ENCODE measurements around the gene RPE65. TPM values are rescaled to one million over a fixed set of nuclear protein-coding genes. Genes with fewer than 3 reads are reported as not detected.

RPE65 gene
- total and polyA plus RNA-seq, 2 of the 8 experiments (the other 6 are each of a cell fraction or from before 2014, with no cell fraction given) = not detected

GRCh38 chr1:68456202-68456601 is 6.4 kb upstream of the RPE65 start:
- H2BK12ac ChIP-seq (ENCODE audit: low read depth, low read length) = no peak overlapping the region
- no peak overlapping the region for H4K91ac ChIP-seq (replicated peaks; ENCODE audit: insufficient read length, low read length)
- no peaks in the 10 kb centered on the region for H4K20me1 ChIP-seq (replicated peaks in 1 of 2; ENCODE audit: control insufficient read depth in 1 of 2, insufficient read depth in 2 of 2, low read length in 2 of 2)
- no peak overlapping the region for H2BK20ac ChIP-seq (ENCODE audit: low read length)
- H3K36me3 ChIP-seq (ENCODE audit: control insufficient read depth in 2 of 4, insufficient read depth in 4 of 4, low read length in 3 of 4) = no peaks in the 10 kb centered on the region
- H3K23ac ChIP-seq (ENCODE audit: insufficient read length) = no peak overlapping the region
- H3K14ac ChIP-seq (ENCODE audit: insufficient read length) = no peak overlapping the region
- H3K4me1 ChIP-seq (replicated peaks in 1 of 4; ENCODE audit: control insufficient read depth in 3 of 4, insufficient read depth in 4 of 4, low read length in 3 of 4) = peaks cover 0 to 2% (median 0%) of the 10 kb centered on the region in 4 experiments; a peak in 1 of 7 replicates
- WGBS, 2 experiments (ENCODE audit: extremely low coverage in 1 of 2, insufficient coverage in 1 of 2, insufficient read length in 1 of 2, insufficient replicate concordance in 2 of 2, low coverage in 1 of 2, low lambda C conversion rate in 2 of 2, missing lambda C conversion rate in 1 of 2) = 94% methylated on average over 1 of the region's 1 CpG; no CpG with 5 or more reads in 1 of the 2 experiments
- no peak overlapping the region for H3K9ac ChIP-seq (replicated peaks in 1 of 4; ENCODE audit: extremely low read depth in 1 of 4, low read depth in 3 of 4, low read length in 3 of 4)
- DNase-seq (ENCODE audit: low read depth in 1 of 2, low spot score in 2 of 2) (no peak), FAIRE-seq (no peak)
- no peak overlapping the region for H4K5ac ChIP-seq (ENCODE audit: insufficient read length, low read depth, low read length)
- no peaks in the 10 kb centered on the region for H3K23me2 ChIP-seq (ENCODE audit: low read depth, low read length)
- H3K9me3 ChIP-seq (ENCODE audit: insufficient read depth in 2 of 2, low read depth in 1 of 2, low read length in 1 of 2) = no peaks in the 10 kb centered on the region
- no peak overlapping the region for H2BK120ac ChIP-seq (replicated peaks; ENCODE audit: low read depth, low read length)
- H3K79me1 ChIP-seq (ENCODE audit: low read depth, low read length) = no peaks in the 10 kb centered on the region
- H2BK15ac ChIP-seq (ENCODE audit: low read length) = no peak overlapping the region
- no peak overlapping the region for H3K4ac ChIP-seq (replicated peaks; ENCODE audit: insufficient read length, low read depth, low read length)
- H3K18ac ChIP-seq (ENCODE audit: extremely low read depth, low read length) = no peak overlapping the region
- no peak overlapping the region for H2BK5ac ChIP-seq (ENCODE audit: low read depth, low read length)
- H3K79me2 ChIP-seq (ENCODE audit: control insufficient read depth in 1 of 2, insufficient read depth in 2 of 2, low read length in 2 of 2) = no peaks in the 10 kb centered on the region
- H2AFZ ChIP-seq (ENCODE audit: low read length) = no peak overlapping the region
- H4K8ac ChIP-seq (ENCODE audit: extremely low read depth, insufficient read depth, low read length) = no peak overlapping the region
- no peak overlapping the region for H2AK5ac ChIP-seq (ENCODE audit: low read depth, low read length)
- H3K4me2 ChIP-seq (ENCODE audit: insufficient read depth in 1 of 2, low read depth in 2 of 2, low read length in 2 of 2) = no peak overlapping the region
- CTCF ChIA-PET (ENCODE audit: partially characterized antibody) = interaction anchor here (0.6 to 6.8 kb wide), 4 partner anchors 9 to 1569 kb away, joined by 3 to 60 read pairs (median 5); no protein-coding TSS in a partner anchor
- H3K27me3 ChIP-seq (replicated peaks in 1 of 4; ENCODE audit: control insufficient read depth in 3 of 4, extremely low read depth in 1 of 4, insufficient read depth in 3 of 4, low read length in 3 of 4) = no peaks in the 10 kb centered on the region
- no peak overlapping the region for H3K56ac ChIP-seq (replicated peaks; ENCODE audit: insufficient read length, low read depth, low read length)
- H3K27ac ChIP-seq (ENCODE audit: low read depth, low read length) = no peak overlapping the region
- POLR2A ChIA-PET (ENCODE audit: partially characterized antibody) = no interaction called here
- no peak overlapping the region for H3K4me3 ChIP-seq (ENCODE audit: extremely low read depth in 1 of 4, insufficient read depth in 2 of 4, low read depth in 3 of 4, low read length in 4 of 4)
- TF ChIP-seq SIN3A (conservative IDR thresholded peaks at IDR 0.05 in 1 of 2, IDR thresholded peaks at IDR 0.05 in 1 of 2; ENCODE audit: low read depth in 1 of 2, low read length in 2 of 2) = no peak
- TF ChIP-seq BACH1 (IDR thresholded peaks at IDR 0.05; ENCODE audit: low read length) = no peak
- no peak for TF ChIP-seq BCL11A (IDR thresholded peaks at IDR 0.05; ENCODE audit: low read depth in 2 of 2, low read length in 2 of 2)
- TF ChIP-seq POU5F1 (IDR thresholded peaks at IDR 0.05; ENCODE audit: low read depth, low read length) = no peak
- no peak for TF ChIP-seq EP300 (IDR thresholded peaks at IDR 0.05; ENCODE audit: borderline replicate concordance in 1 of 2, low read depth in 2 of 2, low read length in 2 of 2)
- no peak for TF ChIP-seq KDM1A (IDR thresholded peaks at IDR 0.05; ENCODE audit: borderline replicate concordance, low read length)
- no peak for TF ChIP-seq CHD1 (IDR thresholded peaks at IDR 0.05; ENCODE audit: low read depth, low read length)
- TF ChIP-seq NANOG (IDR thresholded peaks at IDR 0.05; ENCODE audit: insufficient read depth, low read depth, low read length, poor library complexity, severe bottlenecking) = no peak
- TF ChIP-seq TBP (IDR thresholded peaks at IDR 0.05; ENCODE audit: low read depth, low read length) = no peak
- no peak for TF ChIP-seq RFX5 (IDR thresholded peaks at IDR 0.05; ENCODE audit: borderline replicate concordance, low read depth, low read length)
- TF ChIP-seq E2F6 (IDR thresholded peaks at IDR 0.05) = no peak
- TF ChIP-seq ASH2L (IDR thresholded peaks at IDR 0.05; ENCODE audit: low read length) = no peak
- TF ChIP-seq SUZ12 (IDR thresholded peaks at IDR 0.05; ENCODE audit: low read length) = no peak
- TF ChIP-seq NRF1 (IDR thresholded peaks at IDR 0.05; ENCODE audit: low read depth, low read length) = no peak

Data from H1 (cell line).